Cardiac muscle cell (in vitro differentiated cells and primary cell): Measurements from ENCODE around the gene DNTT. TPM values are rescaled to one million over a fixed set of nuclear protein-coding genes. Genes with fewer than 3 reads are reported as not detected.
A peak's percentile ranks its signal among the peaks of the same experiment; 100 is the strongest.

Experiments
- DNase-seq, 2 donors: peaks; one replicate each; pipeline versions ENCODE4 v3.0.0 to v3.0.0-alpha.2; 2010 to 2017; ENCODE audit warnings: low read depth in 1 of 2, low spot score in 1 of 2
- H3K27ac ChIP-seq: fragments of 200-600 bp; sonication (generic); 2 replicates; pipeline ENCODE4 v1.5.1; 2016
- H3K27me3 ChIP-seq: fragments of 200-600 bp; sonication (generic); 2 replicates; pipeline ENCODE4 v1.6.0; 2016; ENCODE audit warnings: control low read depth
- H3K36me3 ChIP-seq: fragments of 200-600 bp; sonication (generic); 2 replicates; pipeline ENCODE4 v1.5.1; 2016; ENCODE audit warnings: control low read depth
- H3K4me1 ChIP-seq: fragments of 200-600 bp; sonication (generic); 2 replicates; pipeline ENCODE4 v1.8.1; 2017; ENCODE audit warnings: low read depth, mild to moderate bottlenecking, mixed run types
- H3K4me3 ChIP-seq: fragments of 200-600 bp; sonication (generic); 2 replicates; pipeline ENCODE4 v1.5.1; 2016; ENCODE audit warnings: mild to moderate bottlenecking
- H3K9me3 ChIP-seq: fragments of 200-600 bp; sonication (generic); 2 replicates; pipeline ENCODE4 v1.5.1; 2017; ENCODE audit warnings: low read depth, mild to moderate bottlenecking, control low read depth
- polyA plus RNA-seq: library from polyadenylated mRNA; unstranded; fragments of >200 nt; fragmentation: Nextera tagmentation; extraction: Ambion mirVana; gene quantifications from 2 replicates; pipeline ENCODE4 v1.2.1, GENCODE V29; 2016
- total RNA-seq: library from RNA; depleted of rRNA; stranded (reverse); fragments of >200 nt; gene quantifications from 2 replicates; pipeline ENCODE4 v1.2.3, GENCODE V29; 2016
- TF ChIP-seq, protein P1 (sequence below): IDR thresholded peaks from 2 replicates; pipeline ENCODE4 v1.5.1; 2012; ENCODE audit warnings: low read depth, mild to moderate bottlenecking, low read length

DNTT gene
- total and polyA plus RNA-seq, 2 experiments from 2014 or later = not detected

- no peak overlapping the region for H3K27ac ChIP-seq
- H3K36me3 ChIP-seq = no peaks in the 10 kb centered on the region
- peak; percentile 91 to 92 for DNase-seq
- H3K9me3 ChIP-seq = no peaks in the 10 kb centered on the region
- peak overlapping the region; percentile 35 for H3K4me3 ChIP-seq
- no peaks in the 10 kb centered on the region for H3K4me1 ChIP-seq
- TF ChIP-seq, protein P1, sequence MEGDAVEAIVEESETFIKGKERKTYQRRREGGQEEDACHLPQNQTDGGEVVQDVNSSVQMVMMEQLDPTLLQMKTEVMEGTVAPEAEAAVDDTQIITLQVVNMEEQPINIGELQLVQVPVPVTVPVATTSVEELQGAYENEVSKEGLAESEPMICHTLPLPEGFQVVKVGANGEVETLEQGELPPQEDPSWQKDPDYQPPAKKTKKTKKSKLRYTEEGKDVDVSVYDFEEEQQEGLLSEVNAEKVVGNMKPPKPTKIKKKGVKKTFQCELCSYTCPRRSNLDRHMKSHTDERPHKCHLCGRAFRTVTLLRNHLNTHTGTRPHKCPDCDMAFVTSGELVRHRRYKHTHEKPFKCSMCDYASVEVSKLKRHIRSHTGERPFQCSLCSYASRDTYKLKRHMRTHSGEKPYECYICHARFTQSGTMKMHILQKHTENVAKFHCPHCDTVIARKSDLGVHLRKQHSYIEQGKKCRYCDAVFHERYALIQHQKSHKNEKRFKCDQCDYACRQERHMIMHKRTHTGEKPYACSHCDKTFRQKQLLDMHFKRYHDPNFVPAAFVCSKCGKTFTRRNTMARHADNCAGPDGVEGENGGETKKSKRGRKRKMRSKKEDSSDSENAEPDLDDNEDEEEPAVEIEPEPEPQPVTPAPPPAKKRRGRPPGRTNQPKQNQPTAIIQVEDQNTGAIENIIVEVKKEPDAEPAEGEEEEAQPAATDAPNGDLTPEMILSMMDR = peak; percentile 99
- H3K27me3 ChIP-seq = peaks cover 7% of the 10 kb centered on the region
Measured at GRCh38 chr10:96374985-96375830, 71.0 kb downstream of the DNTT start.

DNA sequence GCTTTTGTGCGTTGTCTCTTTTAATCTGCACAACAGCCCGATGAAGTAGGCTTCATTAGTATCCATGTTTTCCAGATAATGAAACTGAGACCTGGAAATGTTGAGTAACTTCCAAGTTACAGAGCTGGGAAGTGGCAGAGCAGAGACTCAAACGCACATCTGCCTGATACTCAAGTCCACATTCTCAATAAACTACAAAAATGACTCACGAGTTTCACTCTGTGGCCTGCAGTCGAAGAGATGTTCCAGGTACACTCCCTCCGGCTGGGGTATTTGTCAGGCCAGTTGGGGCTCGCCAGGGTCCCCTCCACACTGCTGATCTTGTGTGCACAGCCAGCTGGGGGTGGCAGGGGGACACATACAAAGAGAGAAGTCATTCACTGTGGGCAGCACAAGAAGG, 72.2 kb downstream of the DNTT start:
- peaks cover 7% of the 10 kb centered on the region for H3K27me3 ChIP-seq
- H3K36me3 ChIP-seq = no peaks in the 10 kb centered on the region
- H3K4me3 ChIP-seq = no peak overlapping the region
- no peak overlapping the region for H3K27ac ChIP-seq
- TF ChIP-seq, protein P1 = no peak
- no peaks in the 10 kb centered on the region for H3K4me1 ChIP-seq
- H3K9me3 ChIP-seq = no peaks in the 10 kb centered on the region
- no peak for DNase-seq

GRCh38 chr10:96377816-96378294, 73.6 kb downstream of the DNTT start:
- H3K4me3 ChIP-seq = no peak overlapping the region
- no peaks in the 10 kb centered on the region for H3K4me1 ChIP-seq
- H3K27me3 ChIP-seq = peaks cover 7% of the 10 kb centered on the region
- H3K9me3 ChIP-seq = no peaks in the 10 kb centered on the region
- H3K36me3 ChIP-seq = no peaks in the 10 kb centered on the region
- TF ChIP-seq, protein P1 = no peak
- DNase-seq = peak in 1 of 2 donors; percentile 30
- no peak overlapping the region for H3K27ac ChIP-seq

DNA sequence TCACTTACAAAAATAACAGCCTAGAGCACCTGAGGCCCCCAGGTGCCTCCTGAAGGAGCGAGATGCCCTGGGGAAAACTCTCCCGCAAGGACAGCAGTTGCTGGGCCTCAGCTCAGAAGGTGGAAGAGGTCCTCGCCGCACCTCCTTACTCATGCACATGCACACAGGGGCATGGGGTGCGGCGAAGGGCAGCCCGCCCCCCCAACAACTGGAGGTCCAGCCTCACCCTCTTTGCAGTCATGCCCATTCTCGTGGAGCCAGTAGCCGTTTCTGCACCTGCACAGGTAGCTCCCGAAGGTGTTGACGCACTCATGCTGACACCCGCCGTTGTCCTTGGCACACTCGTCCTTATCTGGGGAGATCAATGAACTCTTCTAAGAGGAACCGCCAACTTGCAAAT, 74.5 kb downstream of the DNTT start:
- no peak for DNase-seq
- H3K4me1 ChIP-seq = no peaks in the 10 kb centered on the region
- TF ChIP-seq, protein P1 = no peak
- H3K27ac ChIP-seq = no peak overlapping the region
- peaks cover 7% of the 10 kb centered on the region for H3K27me3 ChIP-seq
- no peaks in the 10 kb centered on the region for H3K9me3 ChIP-seq
- no peak overlapping the region for H3K4me3 ChIP-seq
- H3K36me3 ChIP-seq = no peaks in the 10 kb centered on the region

GRCh38 chr10:96379758-96380157, 75.5 kb downstream of the DNTT start:
- TF ChIP-seq, protein P1 = no peak
- Histone ChIP-seq H3K36me3 (no peaks in the 10 kb centered on the region), H3K27me3 (no peaks in the 10 kb centered on the region), H3K9me3 (no peaks in the 10 kb centered on the region), H3K4me3 (no peak overlapping the region), H3K4me1 (no peaks in the 10 kb centered on the region), H3K27ac (no peak overlapping the region)
- DNase-seq = no peak
